NCI-H2196 (cell line): ENCODE results near the gene DSCAM.
"Not testable (repeated sequence)": the region's sequence is repeated elsewhere in the genome, so short reads cannot be mapped to it uniquely, and the experiment has no call there.

ENCODE experiments used
- DNase-seq: peaks from one replicate; lab custom pipeline; 2025; ENCODE audit not compliant: unreplicated experiment; lab: John Stamatoyannopoulos, UW

The DSCAM gene

DNA sequence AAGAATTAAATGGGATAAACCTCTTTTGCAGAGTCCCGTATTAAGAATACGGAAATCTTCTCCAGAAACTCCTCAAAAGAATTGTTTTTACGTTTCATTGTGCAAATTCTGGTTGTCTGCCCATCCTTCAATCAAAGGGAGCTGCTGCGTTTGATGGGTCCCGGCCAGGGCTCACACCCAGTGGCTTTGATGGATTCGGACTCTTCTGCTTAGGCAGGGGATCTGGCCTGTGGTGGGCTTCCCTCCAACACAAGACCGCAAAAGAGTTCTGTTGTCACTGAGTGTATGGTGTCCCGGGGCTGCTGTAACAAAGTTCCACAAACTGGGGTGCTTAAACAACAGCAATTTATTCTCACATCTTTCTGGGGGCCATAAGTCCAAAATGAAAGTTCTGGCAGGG, 577.7 kb downstream of the DSCAM start:
- DNase-seq: no peak

DNA sequence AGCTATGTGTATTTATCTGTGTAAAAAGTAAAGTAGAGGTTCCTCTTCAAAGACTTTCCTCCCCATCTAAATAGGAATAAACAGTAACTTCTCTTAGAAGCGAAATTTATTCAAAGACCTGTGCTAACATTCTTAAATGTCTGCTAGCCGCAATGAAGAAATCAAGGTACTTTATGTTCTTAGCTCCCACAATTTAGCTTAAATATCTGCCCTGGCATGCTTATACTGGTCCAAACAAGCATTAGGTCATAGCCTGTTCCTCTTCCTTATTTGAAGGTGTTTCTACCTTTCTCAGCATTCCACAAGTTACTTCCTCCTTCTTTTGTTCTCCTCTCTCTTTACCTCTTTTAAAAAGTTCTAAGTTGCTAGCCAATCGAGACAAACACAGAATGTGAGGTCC, 588.5 kb downstream of the DSCAM start:
- DNase-seq: not testable (repeated sequence)

DNA sequence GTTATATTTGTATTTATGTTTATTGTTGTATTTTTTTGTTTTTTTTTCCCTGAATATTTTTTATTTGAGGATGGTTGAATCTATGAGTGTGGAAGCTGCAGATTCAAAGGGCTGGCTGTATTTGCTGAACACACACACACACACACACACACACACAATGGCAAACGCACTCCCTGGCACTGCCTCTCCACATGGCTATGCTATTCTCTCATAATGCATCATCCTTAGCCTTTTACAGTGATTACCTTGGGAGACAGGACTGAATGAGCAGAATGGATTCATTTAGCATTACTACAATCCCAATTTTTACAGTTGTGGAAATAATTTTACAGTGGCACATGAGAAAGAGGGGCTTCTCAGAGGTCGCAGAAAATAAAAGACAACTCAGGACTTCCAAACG, 589.6 kb downstream of the DSCAM start:
- no peak for DNase-seq

DNA sequence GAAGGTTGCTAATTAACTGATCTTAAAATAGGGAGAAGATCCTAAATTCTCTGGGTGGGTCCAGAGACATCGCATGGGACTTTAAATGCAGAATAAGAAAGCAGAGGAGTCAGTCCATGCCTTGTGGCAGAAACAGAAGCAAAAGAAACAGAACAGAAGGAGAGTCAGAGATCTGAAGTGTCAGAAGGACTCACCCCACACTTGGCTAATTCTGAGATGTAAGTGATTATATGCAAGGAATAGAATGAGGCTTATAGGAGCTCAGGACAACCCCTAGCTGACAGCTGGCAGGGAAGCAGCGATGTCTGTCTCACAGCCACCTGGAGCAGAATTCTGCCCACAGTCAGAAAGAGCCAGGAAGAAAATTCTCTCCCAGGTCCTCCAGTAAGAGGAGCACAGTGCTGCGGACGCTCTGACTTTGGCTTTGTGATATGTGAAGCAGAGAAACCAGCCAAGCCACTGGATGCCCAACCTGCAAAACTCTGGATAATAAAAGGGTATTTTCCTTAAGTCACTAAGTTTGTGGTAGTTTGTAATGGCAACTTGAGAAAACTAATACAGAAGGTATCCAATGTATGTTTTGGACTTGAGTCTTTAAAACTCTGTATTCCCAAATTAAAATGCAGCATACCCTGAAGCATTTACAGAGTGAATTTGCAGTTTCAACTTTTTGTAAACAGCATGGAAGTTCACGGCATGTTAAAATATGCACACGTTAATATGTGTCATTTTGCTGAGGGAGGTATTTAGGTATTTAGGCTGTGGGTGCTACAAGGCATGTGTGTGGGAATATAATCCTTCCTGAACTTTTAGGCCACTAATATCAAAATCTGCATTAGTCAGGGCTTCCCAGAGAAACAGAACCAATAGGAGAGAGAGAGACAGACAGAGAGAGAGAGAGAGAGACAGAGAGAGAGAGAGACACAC, 591.2 kb downstream of the DSCAM start:
- DNase-seq: no peak

DNA sequence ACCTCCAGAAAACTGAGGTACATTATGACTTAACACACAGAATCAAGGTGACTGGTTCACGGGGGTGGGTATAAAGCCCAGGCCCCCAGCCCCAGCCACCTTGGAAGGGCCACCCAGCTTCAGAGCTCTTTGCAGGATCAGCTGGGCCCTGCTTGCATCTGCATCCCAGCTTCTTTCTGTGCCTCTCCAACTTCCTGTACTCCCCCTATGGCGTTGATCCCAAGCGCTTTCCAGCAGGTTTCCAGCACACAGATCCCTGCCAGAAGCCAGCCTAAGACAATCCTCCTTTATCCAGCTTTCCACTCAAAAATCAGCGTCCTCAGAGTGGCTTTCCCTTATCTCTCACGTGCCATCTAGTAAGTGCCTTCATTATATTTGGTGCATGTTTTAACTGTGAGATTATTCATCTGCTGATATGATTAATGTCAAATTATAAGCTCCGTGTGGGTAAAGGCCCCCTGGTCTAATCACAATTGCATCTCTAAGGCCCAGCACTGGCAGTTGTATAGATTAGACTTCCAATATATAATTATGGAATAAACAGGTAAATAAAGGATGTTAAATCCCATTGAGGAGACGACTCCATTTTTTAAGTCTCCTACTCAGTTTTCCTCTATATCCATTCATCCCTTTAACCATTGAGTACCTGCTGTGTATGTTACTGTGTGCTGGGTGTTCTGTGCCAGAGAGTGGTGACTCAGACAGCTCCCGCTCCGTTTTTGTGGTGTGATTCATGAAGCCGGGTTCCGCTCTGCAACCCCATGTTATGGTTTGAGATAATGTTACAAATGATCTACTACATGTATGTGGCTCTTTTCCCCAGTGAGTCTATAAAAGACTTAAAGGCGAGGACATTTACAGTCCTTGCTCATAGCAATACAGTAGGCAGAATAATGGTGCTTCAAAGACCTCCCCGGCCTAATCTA, 592.2 kb downstream of the DSCAM start:
- DNase-seq: no peak

DNA sequence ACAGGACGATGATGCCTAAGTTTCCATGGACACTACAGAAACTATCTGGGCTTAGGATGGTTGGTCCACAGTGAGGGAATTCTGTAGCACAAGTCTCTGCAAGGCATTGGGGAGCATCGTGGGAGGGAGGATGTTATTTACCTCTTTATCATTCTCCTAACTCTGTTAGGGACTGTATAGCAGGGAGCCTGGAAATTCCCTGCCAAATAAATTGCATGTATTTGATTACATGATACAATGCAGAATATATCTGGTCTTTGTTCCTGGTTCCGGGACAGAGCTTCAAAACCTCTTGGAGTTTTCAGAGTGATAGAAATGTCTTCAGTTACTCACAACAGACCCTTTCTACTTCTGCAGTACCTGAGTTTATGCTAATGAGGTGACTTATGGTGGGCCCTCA, 593.8 kb downstream of the DSCAM start:
- DNase-seq: no peak

DNA sequence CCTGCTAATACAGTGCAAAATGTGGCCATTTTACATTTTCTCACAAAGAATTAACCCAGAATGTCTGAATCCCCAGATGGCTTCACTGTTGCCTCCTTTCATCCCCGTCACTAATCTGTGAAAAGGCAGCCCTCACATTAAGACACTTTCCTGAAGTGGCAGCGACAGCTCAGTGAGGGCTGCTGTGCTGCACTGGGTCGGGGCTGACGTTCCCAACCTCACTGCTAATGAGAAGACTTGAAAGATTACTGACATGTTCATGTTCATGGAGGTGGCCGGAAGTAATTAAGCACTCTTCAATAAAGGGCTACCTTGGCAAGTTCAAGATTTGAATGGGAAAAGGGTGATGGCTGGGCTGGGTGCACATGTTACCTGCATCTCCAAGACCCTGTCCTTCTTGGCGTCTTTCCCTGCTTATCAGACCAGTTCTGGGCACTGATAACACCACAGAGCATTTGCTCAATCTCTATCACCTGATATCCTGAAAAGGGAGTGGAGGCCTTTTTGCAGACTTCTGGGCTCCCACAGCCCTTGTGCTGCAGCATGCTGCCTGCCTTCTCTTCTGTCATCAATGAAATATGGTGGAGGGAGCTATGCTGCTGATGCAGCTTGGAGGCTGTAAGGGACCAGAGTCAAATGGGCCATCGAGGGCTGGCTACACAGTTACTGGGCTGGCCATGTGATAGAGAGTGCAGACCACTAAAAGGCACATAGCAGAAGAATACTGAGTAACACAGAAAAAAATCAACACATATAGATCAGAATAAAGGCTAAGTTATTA, 596.3 kb downstream of the DSCAM start:
- DNase-seq: no peak

DNA sequence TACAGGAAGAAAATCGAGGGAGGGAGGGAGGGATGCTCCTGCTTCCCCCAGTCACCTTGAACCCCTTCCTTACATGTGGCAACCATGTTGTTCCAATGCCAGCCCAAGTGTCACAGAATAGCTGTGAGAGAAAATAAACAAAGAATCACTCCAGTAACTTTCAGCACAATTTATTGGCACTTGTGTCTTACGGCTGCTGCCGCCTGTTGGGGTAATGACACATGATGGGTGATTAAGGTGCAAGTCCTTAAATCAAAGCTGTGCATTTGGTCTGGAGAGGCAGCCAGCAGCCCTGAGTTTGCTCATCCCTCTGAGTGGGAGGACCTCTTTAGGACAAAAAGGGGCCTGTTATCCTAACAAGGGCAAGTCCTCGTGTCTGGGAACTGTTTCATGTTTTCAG, 602.0 kb downstream of the DSCAM start:
- DNase-seq: no peak

DNA sequence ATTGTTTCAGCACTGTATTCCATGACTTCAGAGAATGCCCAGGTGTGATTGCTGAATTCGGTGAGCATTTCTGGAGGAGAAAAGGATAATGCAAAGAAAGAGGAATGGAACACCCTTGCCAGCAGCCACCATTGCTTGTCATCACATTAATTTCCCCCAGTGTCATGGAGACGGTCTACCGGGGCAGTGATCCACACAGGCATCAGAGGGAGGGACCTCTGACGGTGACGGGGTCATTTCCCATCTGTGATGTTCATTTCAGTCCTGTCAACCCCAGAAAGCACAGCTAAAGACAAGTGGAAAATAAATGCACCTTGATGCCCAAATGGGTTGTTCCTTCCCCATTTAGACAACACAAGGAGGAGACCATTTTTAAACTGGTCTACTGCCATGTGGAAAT, 603.3 kb downstream of the DSCAM start:
- DNase-seq: no peak

DNA sequence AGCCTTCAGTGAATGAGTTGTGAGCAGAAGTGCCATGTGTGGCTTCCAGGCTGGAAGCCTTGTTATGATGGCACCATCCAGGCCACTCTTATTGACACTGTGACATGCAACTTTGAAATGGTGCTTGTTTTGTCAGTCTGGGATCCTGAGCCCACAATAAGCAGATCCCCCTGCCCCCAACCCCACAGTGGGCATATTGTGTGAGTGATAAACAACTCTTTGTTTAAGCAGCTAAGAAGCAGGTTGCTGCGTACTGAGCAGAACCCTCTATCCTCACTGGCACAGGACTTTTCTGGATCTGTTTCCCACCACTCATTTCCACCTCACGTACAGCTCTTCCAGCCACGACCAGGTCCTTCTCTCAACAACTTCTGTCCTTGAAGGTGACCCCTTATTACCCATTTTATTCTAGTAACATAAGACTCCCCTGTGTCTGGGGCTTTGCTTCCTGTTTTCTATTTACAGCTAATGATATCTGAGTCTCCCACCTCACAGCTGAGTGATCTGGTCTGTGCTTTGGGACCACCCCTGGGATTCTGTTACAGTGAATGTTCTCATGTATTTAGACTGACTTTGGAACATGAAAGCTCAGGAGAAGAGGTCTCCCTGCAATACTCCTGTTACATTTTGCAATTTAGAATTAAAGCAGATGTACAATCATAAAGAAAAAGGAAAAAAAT, 604.2 kb downstream of the DSCAM start:
- no peak for DNase-seq

DNA sequence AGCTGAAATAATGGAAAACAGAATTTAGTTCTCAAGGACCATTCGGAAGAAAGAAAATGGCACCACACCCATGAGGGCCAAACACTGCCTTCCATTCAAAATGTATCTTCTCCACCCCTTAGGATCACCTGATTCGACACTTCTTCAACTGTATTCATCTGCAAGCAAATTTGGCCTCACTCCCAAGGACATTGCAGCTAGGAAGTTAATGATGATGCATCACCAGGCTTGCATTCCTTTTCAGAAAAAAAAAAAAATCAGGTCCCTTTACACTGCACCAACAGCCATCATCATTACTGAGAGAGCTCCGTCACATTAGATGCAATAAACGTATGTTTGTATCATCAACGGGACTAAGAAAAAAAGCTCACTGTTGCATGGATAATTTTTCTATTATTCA, 611.4 kb downstream of the DSCAM start:
- DNase-seq: no peak

DNA sequence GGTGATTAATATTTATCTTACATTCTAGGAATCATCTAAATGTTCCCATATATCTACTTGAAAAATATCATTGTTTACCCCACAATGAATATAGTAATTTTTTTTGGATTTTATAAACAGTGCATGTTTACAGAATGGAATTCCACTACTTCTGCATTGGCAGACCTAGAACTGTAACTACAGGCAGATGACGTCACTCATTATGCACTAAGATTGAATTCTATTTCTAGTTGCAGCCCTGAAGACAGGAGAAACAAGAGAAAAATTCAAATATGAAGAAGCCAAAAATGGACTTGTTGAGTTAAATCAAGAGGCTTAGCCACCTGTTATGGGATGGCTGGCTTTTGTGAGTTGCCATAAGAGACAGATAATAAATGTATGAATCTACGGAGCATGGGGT, 615.0 kb downstream of the DSCAM start:
- no peak for DNase-seq

DNA sequence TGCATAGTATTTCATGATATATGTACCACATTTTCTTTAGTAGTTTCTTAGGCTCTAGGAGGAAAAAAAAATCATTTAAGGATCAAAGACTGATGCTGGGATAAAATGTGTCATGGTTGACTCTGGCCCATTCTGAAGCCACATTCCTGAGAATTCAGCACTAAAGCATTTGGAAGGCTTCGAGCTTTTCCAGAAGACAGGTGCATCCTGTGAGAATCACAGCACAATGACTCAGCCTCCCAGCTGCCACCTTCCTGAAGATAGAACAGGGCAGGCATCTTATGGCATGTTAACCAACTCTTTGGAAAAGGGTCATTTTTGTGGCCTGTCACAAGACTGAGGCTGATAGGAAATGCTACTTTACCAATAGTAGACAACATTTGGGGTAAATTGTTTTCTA, 619.9 kb downstream of the DSCAM start:
- DNase-seq: no peak

DNA sequence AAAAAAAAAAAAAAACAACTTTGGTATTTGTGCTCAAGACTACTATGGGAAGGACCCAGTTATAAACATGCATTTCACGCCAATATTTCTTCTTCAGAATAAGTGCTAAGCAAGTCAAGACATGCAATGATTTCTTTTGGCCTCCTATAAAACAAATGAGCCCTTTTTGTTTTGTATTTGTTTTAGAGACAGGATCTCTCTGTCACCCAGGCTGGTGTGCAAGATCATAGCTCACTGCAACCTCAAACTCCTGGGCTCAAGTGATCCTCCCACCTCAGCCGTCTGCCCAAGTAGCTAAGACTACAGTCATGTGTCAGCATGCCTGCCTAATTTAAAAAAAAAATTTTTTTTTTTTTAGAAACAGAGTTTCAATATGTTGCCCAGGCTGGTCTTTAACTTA, 631.0 kb downstream of the DSCAM start:
- no peak for DNase-seq

DNA sequence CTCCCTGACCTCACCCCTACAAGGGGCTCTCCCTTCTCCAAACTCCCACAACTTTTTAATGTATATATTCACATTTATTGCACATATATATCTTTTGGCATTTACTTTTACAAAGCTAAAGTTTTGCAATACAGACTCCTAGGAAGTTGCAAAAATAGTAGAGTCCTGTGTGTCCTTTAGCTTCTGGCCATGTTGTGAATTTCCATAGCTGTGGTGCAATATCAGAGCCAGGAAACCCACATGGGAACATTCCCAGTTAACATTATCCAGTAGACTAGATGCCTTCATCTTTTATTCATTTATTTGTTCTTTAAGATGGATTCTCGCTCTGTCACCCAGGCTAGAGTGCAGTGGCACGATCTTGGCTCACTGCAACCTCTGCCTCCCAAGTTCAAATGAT, 636.7 kb downstream of the DSCAM start:
- no peak for DNase-seq

DNA sequence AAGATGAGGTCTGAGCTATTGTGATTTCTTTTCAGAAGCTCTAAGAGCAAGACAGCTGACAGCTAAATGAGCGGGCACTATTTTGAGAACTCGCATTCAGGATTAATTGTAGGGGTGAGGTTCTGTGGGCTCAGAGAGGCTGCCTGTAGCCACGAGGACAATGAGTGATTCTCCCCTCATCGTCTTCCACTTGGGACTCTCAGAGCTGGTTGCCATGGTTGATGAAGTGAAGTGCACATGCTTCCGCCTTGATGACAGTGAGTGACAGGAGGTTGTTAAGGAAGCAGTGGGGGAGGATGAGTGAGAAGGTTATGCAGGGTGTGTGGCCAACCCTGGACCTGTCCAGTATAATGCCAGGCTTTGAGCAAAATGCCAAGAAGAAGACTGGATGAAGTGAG, 638.0 kb downstream of the DSCAM start:
- DNase-seq: no peak

DNA sequence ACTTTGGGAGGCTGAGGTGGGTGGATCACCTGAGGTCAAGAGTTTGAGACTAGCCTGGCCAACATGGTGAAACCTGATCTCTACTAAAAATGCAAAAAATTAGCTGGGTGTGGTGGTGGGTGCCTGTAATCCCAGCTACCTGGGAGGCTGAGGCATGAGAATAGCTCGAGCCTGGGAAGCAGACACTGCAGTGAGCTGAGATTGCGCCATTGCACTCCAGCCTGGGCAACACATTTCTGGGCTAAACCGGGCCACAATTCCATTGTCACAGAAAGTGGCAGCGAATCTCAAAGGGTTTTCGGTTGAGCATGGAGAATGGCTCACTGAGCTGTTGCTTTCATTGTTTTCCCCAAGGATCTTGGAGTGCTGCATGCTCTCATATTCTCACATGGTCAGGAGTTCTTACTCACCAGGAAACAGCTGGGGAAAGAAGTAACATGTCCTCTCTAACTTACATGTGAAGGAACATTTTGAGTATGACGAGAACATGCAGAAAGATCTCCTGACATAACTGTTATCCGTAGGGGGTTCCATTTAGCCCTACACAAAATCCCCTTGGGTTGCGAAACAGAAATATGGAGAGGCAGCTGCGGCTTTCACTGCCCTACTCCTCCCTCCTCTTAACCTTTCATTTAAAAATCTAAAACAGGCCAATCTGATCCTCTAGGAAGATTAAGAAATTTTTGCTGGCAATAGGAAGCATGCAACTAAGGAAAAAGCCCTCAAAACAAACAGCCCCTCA, 638.6 kb downstream of the DSCAM start:
- DNase-seq: no peak

DNA sequence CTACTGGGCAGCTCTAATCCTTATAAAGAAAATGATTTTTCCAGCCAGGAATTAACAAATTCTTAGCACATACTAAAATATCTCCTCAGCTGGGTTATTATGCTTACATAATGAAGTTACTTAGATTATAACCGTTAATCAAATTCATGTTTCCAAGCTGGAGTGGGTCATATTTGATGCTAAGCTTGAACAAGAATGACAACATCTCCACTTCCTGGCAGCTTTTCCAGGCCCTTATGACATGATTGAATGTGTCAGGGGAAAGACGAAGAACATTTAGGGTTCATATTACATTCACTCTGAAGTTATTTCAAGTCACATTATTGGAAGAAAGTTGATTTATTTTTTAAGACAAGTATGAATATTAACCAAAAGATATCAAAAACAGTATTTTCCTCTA, 646.0 kb downstream of the DSCAM start:
- DNase-seq: no peak

DNA sequence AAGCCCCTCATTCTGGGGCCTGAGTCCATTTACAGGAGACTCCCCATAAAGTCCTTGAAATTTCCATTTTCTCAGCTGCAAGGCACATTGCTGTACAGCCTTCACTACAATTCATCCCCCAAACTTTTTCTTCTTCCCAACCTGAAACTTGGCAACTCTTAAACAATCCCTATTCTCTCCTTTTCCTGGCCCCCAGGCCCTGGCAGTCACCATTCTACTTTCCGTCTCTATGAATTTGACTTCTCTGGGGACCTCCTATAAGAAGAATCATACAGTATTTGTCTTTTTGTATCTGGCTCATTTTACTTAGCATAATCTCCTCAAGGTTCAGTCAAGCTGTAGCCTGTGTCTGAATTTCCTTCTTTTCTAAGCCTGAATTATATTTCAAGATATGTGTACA, 646.8 kb downstream of the DSCAM start:
- no peak for DNase-seq
